ENCODE results near the gene SPHK2.
"Not testable (repeated sequence)": the region's sequence is repeated elsewhere in the genome, so short reads cannot be mapped to it uniquely, and the experiment has no call there.

SPHK2 gene

DNA sequence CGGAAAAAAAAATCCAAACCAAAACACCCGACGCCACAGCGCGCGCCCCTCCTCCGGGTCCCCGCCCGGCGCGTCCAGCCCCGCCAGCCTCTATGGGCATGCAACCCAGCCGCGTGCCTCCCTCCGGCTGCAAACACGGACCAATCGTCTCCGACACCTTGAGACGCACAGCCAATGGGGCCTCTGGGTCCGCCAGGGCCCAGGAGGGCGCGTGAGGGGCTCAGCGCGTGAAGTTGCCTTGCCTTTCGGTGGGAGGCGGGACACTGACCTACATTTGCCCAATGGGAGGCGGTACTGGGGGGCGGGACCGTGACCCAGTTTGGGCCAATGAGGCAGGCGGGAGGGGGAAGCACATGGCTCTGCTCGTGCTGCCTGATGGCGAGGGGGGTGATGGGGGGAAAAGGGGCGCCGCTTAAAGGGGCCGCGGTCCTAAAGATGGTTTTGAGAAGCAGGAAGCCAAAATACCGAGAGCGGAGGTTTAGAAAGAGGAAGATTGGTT, 18.2 kb downstream of the SPHK2 start:
- peak; percentile 100 for DNase-seq (ENCODE audit: low spot score)

DNA sequence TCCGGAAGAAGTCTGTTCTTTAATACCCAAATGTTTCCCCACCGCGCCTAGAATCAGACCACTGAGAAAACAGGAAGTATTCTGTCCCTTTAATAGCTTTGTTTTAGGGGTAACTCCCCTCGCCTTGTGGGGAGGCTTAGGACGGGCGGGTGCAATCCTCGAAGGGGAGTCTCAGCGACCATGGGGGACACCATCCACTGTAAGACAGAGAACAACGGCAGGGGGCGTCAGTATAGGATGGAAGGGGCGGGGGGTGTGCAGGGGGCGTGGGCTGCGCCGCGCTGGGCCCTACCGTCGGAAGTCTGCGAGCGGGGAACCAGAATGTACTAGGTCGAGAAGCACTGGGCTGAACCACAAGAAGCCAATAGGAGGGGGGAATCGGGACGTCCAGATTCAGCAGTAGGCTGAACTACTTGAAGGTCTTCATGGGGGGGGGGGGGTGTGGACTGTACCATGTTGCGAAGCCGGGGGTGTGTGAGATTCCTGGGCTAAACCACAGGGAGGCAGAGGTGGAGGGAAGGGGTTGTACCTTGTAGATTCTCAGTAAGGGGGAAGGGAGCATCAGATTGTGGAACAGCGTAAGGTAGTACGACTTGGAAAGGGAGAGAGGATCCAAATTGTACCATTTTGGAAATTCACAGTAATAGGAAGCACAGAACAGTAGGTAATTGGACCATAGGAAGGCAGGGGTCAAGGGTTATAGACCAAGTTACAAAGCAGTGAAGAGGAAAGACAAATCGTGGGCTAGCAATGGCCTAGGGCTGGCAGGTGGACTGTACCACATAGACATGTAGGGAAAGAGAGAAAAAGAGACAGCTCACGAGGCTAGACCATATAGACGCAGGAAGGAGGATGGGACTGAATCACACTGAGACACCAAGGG, 18.9 kb downstream of the SPHK2 start:
- peak; percentile 98 for DNase-seq (ENCODE audit: low spot score)

DNA sequence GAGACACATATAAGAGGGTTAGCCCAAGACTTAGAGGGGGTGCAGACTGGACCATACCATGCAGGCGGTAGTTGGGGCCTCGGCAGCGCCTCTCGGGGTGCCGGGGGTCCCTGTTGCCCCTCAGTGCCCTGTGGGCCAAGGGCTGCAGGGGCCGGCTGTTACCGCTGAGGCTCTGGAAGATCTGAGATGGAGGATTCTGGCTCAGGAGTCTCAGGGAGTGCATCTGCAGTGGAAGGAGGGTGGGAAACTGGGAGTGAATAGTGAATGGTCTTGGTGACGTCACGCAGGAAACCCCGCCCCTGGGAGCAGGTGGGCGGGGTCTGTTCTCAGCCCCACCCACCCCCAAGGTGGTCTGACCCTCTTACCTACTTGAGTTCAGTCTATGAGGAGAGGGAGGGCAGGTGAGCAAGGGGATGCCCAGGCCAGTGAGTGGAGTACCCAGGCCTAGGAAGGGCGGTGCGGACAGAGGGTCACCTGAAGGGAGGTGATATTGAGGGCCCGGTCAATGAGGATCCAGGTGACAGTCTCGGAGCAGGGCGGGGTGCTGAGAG, 19.6 kb downstream of the SPHK2 start:
- peak; percentile 71 for DNase-seq (ENCODE audit: low spot score)

DNA sequence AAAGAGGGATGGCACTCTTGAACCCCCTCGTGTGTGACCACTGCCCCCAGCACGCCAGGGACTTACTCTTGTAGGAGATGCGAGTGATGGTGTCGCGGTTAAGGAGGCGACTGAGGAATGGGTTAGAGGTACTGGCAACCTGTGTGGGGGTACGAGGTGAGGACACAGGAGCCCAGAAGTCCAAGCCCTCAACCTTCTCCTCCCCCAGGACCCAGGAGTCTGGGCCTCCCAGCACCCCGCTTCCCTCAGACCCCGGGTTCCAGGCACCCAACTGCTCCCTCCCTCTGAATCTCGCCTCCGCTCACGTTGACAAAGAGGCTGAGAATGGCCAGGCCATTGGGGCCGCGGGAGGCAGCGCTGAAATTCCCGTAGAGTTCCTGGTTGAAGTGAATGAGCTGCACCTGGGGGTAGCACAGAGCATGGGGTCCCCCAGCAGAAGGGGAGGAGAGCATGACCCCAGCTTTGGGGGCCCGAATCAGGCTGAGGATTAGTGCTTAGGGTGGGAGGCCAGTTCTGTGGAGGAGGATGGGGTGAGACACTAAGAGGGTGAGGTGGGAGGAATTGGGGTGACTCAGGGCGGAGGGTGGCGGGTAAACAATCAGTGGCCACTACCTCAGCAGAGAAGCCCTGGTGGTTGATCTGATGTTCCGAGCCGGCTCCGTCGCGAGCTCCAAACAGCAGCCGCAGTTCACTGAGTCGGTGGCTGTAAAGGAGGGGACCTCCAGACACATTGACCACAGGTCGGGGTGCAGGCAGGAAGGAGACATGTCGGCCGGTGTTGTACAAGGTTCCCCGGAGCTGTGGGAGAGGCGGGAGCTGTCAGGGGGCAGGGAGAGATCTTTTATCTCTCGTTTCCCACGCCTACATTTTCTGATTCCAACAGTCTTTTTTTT, 20.4 kb downstream of the SPHK2 start:
- no peak for DNase-seq (ENCODE audit: low spot score)

DNA sequence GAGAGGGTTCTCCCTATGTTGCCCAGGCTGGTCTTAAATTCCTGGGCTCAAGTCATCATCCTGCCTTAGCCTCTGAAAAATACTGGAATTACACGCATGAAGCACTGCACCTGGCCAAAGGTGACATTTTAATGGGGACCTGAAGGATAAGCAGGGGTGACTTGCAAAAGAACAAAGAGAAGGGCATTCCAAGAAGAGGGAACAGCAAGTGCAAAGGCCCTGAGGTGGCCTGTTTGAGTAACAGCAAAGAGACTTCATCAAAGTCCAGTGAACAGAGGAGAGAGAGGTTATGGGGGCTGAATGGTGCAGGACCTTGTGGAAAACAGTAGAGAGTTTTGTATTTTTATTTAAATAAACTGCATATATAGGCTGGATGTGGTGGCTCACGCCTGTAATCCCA, 22.5 kb downstream of the SPHK2 start:
- no peak for DNase-seq (ENCODE audit: low spot score)

DNA sequence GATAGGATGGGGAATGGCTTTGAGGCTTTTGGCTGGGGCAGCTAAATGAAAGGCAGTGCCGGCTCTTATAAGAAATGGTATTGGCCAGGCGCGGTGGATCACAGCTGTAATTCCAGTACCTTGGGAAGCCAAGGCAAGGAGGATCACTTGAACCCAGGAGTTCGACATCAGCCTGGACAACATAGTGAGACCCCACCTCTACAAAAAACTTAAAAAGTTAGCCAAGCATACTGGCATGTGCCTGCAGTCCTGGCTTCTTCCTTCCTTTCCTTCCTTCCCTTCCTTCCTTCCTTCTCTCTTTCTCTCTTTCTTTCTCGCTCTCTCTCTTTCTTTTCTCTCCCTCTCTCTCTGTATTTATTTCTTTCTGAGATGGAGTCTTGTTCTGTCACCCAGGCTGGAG, 23.6 kb downstream of the SPHK2 start:
- no peak for DNase-seq (ENCODE audit: low spot score)

DNA sequence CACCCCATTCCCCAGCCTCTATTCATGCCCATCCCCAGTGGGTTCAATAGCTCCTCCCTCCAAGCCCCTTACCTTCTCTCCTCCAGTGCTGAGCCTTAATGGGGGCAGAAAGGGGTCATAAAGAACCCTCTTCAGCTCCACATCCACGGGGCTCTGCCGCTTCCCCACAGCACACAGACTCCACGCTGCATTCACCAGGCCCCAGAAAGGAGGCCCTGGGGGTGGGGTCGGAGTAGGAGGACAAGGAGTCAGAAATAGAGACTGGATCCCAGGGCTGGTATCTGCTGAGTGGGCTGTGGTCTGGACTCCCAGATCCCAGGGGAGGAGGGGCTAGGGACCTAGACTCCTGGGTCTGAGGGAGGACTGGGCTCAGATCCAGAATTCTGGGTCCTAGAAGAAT, 25.0 kb downstream of the SPHK2 start:
- DNase-seq (ENCODE audit: low spot score) = no peak

DNA sequence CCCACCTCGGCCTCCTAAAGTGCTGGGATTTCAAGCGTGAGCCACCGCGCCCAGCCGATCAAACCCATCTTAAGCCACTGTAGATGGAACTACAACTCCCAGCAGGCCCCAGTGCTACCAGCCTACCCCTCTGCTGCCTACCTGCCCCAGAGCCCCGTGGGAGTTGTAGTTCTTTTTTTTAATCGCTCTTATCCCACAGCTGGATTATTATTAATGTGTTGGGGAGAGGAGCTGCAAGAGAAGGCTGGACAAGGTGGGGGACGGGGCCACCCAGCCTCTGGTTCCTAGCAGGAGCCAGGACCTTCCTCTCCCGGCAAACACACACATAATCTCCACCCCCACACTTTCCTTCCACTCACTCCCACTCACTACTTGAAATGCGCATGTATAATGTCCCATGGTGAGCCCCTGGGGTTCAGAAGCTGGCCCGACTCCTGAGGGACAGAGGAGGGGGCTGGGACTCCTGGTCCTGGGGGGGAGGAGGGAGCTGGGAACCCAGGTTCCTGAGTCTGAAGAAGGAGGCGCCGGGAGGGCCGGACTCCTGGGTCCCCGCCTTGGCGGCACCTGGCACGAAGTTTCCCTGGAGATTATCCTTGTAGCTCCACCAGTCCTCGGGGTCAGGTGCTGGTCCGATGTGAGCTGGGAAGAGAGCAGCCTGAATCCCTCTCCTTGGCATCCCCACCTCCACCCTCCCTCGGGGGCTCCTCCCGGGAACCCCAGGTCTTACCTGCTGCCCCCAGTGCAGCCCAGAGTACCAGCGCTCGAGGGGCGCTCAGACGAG, 25.7 kb downstream of the SPHK2 start:
- DNase-seq (ENCODE audit: low spot score) = peak; percentile 95

DNA sequence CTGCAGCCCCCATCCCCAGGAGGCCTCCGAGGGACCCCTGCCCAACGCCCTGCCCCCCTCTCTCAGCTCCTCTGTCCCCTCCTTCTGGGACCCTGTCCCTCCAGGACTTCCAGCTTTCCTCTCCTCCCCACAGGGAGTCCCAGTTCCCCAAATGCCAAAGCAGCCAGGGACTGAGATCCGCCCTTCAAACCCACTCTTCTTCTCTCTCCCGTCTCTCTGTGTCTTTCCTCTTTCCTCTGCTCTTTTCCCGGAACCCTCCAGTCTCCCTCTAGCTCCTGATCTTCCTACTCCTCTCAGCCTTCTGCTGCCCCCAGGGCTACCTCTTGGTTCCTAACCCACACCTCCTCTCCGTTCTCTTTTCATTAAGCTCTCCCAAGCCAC, 26.3 kb downstream of the SPHK2 start:
- no peak for DNase-seq (ENCODE audit: low spot score)

DNA sequence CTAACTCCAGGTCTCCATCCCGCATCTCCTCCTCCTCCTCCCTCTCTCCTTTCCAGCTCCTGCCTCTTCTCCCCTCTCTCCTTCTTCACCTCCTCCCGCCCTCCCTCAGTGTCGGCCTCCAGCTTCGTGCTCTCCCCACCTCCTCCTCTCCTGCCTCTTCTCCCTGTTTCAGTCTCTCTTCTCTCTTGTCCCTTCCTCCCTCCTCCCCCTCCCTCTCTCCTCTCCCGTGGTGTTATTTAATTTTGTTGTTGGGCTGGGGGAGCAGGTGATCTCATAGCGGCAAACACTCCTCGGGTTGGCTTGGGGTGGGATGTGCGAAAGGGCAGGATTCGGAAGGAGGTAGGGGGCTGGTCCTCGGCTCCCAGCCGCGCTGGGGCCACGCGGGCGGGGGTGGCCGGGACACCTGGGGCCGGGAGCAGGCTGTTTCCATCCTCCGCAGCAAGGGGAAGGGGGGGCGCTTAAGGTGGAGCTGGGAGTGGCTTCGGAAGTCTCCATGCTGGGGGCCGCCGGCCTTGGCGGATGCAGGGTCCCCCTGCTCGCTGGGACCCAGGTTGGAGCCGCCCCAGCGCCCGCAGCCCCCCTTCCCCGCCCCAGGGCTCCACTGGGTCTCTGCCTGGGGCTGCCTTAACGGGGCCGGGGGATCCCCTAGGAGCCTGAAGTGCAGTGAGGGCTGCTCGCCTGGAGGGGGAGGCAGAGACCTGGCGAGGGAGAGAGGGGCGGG, 26.9 kb downstream of the SPHK2 start, which contains the start of gene CA11:
TSS of gene CA11 (minus strand) at position 187 of the 721 bp plus-strand sequence. CDS start 555 bp downstream, outside the sequence.
- peak; percentile 96 for DNase-seq (ENCODE audit: low spot score)

DNA sequence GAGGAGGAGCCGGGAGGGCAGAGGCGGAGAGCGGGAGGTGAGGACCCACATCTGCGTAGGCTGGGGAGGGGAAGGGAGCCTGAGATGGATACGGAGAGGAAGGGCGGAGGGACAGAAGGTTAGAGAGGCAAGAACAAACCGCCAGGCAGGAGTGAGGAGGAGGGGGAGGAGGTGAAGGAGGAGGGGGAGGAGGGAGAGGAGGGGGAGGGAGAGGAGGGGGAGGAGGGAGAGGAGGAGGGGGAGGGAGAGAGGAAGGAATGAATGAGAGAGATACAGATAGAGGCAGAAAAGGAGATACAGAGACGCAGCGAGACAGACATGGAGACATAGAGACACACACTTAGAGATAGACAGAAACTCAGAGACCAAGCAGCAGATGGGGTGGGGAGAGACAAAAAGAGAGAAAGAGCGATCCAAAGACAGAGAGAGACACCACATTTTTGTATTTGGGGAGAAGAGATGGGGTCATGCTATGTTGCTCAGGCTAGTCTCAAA, 27.5 kb downstream of the SPHK2 start:
- no peak for DNase-seq (ENCODE audit: low spot score)

DNA sequence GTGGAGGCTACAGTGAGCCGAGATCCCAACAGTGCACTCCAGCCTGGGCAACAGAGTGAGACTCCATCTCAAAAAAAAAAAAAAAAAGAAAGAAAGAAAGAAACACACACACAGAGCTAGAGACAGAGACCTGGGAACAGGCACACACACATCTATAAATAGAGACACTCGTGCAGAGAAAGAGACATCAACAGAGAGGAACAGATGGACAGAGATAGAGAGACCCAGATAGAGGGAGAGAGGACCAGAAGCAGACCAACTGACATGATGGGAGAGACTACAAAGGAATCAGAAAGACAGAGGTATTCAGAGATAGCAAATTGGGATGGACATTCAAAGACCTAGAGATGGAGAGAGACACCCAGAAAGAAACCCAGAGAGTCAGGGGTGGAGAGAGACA, 28.8 kb downstream of the SPHK2 start:
- DNase-seq (ENCODE audit: low spot score) = peak; percentile 86

DNA sequence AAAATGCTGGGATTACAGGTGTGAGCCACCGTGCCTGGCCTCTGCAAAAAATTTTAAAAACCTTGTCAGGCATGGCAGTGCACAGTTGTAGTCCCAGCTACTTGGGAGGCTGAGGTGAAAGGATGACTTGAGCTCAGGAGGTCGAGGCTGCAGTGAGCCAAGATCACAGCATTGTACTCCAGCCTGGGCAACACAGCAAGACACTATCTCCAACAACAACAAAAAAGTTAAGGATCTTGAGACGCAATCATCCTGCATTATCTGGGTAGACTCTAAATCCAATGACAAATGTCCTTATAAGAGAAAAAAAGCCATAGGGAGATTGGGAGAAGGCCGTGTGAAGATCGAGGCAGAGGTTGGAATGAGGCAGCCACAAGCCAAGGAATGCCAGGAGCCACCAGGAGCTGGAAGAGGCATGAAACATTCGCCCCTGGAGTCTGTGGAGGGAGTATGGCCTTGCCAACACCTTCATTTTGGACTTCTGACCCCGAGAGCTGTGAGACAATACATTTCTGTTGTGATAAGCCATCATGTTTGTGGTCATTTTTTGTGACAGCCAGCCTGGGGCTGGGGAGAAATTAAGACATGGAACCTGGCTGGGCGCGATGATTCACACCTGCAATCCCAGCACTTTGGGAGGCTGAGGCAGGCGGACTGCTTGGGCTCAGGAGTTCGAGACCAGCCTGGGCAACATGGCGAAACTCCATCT, 31.8 kb downstream of the SPHK2 start:
- no peak for DNase-seq (ENCODE audit: low spot score)

DNA sequence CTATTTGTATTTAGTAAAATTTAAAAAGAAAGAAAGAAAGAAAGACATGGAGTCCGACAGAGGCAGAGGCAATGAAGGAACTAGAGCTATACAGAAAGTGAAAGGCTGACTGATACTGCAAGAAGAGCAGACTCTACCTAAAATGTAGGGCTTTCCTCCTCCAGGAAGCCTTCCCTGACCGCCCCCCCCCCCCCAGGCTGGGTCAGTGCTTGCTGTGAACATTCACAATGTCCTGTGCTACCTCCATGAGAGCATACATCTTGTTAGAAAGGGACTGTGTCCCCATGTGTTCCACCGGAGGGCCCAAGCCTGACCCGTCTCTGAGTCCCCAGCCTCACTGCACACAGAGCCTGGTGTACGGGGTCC, 32.4 kb downstream of the SPHK2 start:
- DNase-seq (ENCODE audit: low spot score) = no peak

DNA sequence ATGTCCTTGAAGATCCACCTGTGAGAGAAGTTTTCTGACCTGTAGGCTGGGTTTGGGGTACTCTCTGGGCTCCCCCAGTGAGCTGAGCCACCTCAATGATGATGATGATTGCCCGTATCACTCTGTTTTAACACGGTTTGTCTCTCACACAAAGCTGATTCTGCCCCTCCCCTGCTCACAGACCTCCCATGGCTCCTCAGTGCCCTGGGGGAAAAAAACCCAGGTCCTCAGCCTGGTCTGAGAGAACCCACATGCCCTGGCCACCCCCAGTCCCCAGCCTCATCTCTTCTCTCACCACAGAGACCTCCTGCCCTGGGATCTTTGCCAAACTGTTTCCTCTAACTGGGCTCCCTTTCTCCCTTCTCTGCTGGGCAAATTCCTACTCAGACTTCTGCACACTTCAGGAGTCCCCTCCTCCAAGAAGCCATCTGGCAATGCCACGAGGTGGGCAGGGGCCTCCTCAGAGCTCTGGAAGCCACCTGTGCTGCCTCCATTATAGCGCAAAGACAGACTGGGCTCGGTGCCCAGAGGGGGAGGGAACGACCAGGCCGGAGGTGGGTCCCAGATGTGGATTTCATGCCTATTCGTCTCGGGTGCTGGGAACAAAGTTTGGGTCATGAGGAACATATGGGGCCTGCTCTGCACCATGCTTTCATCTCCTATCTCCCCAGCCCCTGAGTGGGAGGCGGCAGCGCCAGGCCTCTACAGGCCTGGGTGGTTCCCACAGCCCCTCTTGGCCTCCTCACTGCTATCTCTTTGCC, 35.2 kb downstream of the SPHK2 start:
- no peak for DNase-seq (ENCODE audit: low spot score)

DNA sequence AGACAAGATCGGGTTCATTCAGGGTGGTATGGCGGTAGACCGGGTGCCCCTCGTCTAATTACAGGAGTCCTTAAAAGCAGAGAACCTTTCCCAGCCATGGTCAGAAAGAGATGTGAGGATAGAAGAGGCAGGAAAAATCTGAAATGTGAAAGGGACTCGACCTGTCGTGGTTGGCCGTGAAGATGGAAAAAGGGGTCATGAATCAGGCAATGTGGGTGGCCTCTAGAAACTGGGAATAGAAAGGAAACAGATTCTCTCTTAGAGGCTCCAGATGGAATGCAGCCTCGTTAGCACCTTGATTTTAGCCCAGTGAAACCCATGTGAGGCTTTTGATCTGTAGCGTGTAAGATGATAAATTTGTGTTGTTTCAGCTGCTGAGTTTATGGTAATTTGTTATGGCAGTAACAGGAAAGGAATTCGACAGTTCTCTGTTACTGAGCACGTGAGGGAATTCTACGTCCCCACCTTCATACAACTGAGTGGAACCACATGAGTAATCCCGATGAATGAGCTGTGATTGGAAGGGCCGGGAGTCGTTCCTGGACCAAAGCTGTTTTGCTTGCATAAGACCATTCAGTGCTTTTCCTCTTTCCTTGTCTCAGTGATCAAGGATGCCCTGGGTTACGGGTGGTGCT, 37.7 kb downstream of the SPHK2 start:
- DNase-seq (ENCODE audit: low spot score) = peak; percentile 36

DNA sequence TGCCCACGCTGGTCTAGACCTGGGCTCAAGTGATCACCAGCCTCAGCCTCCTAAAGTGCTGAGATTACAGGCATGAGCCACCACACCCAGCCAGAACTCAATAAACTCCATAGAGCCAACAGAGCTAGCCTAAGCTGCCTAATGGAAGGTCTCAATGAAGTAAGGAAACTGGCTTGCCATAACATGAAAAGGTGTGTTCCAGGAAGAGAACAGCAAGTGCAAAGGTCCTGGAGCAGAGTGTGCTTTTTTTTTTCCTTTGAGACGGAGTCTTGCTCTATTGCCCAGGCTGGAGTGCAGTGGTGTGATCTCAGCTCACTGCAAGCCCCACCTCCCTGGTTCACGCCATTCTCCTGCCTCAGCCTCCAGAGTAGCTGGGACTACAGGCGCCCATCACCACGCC, 38.5 kb downstream of the SPHK2 start:
- DNase-seq (ENCODE audit: low spot score) = not testable (repeated sequence)

DNA sequence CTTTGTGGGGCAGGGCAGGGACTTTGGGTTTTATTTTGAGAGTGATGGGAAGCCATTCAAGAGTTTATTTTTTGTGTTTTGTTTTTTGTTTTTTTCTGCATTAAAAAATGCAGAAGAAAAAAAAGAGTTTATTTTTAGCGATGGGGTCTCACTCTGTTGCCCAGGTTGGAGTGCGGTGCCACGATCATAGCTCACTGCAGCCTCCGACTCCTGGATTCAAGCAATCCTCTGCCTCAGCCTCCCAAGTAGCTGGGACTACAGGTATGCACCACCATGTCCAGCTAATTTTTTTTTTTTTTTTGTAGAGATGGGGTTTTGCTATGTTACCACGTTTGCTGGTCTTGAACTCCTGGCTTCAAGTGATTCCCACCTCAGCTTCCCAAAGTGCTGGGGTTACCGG, 39.2 kb downstream of the SPHK2 start:
- DNase-seq (ENCODE audit: low spot score) = no peak

DNA sequence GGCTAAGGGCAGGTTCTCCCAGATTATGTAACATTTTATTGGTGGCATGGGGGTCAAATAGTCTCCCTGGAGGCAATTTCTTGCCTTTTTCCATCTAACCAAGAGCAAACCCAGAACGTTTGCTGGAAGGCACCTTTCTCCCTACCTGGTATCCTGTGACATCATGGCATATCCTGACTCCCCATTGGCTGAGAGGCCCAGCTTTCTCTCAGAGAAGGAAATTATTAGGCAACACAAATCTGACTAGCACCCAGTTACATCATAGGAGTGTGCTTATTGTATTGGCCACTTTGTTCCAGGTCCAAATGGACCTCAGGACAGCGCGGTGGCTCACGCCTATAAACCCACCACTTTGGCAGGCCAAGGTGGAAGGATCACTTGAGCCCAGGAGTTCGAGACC, 40.5 kb downstream of the SPHK2 start:
- DNase-seq (ENCODE audit: low spot score) = peak; percentile 65
